Osteoblast (primary cell): Measurements from ENCODE around the gene SMYD2. TPM values are rescaled to one million over a fixed set of nuclear protein-coding genes. Genes with fewer than 3 reads are reported as not detected.

Experiments used
- DNase-seq: peaks from one replicate; pipeline ENCODE4 v3.0.0; 2011; ENCODE audit warnings: low spot score, mixed read lengths; ENCODE audit not compliant: insufficient read length; ENCODE audit errors: missing footprints
- H2AFZ ChIP-seq: 2 replicates; pipeline ENCODE4 v1.6.0; 2011; ENCODE audit warnings: mild to moderate bottlenecking, low read length
- H3K27ac ChIP-seq: 2 replicates; pipeline ENCODE4 v1.5.1; 2011; ENCODE audit warnings: mild to moderate bottlenecking, low read depth, low read length, moderate library complexity
- H3K27me3 ChIP-seq: 2 replicates; pipeline ENCODE4 v1.6.0; 2012; ENCODE audit warnings: mild to moderate bottlenecking, control low read depth, inconsistent platforms, low read length, moderate library complexity; ENCODE audit not compliant: insufficient read depth
- H3K36me3 ChIP-seq: 2 replicates; pipeline ENCODE4 v1.5.1; 2011; ENCODE audit warnings: mild to moderate bottlenecking, low read length, control low read depth, moderate library complexity; ENCODE audit not compliant: insufficient read depth
- H3K4me1 ChIP-seq: 2 replicates; pipeline ENCODE4 v1.5.1; 2011; ENCODE audit warnings: mild to moderate bottlenecking, low read length, control low read depth, moderate library complexity; ENCODE audit not compliant: insufficient read depth
- H3K4me2 ChIP-seq: 2 replicates; pipeline ENCODE4 v1.6.0; 2011; ENCODE audit warnings: mild to moderate bottlenecking, low read length; ENCODE audit not compliant: insufficient read depth
- H3K4me3 ChIP-seq: fragments of 200-600 bp; sonication (generic); 3 replicates; pipeline ENCODE4 v1.5.1; 2012; ENCODE audit warnings: mild to moderate bottlenecking, low read length, inconsistent platforms; ENCODE audit not compliant: insufficient read depth
- H3K79me2 ChIP-seq: 2 replicates; pipeline ENCODE4 v1.6.0; 2012; ENCODE audit warnings: mild to moderate bottlenecking, low read length, control low read depth, inconsistent platforms; ENCODE audit not compliant: insufficient read depth
- H3K9me3 ChIP-seq: 2 replicates; pipeline ENCODE4 v1.5.1; 2011; ENCODE audit warnings: low read depth, low read length, control low read depth
- H4K20me1 ChIP-seq: 2 replicates; pipeline ENCODE4 v1.6.0; 2012; ENCODE audit warnings: mild to moderate bottlenecking, low read length, control low read depth; ENCODE audit not compliant: insufficient read depth
- total RNA-seq: library from RNA; depleted of rRNA; stranded (reverse); fragments of >200 nt; gene quantifications from 2 replicates; pipeline ENCODE4 v1.2.3, GENCODE V29; 2012
- TF ChIP-seq, protein P1 (sequence below): IDR thresholded peaks from 2 replicates; pipeline ENCODE4 v1.5.1; 2011; ENCODE audit warnings: mild to moderate bottlenecking, low read depth, low read length, moderate library complexity; ENCODE audit errors: extremely low read depth

SMYD2 gene, protein sequence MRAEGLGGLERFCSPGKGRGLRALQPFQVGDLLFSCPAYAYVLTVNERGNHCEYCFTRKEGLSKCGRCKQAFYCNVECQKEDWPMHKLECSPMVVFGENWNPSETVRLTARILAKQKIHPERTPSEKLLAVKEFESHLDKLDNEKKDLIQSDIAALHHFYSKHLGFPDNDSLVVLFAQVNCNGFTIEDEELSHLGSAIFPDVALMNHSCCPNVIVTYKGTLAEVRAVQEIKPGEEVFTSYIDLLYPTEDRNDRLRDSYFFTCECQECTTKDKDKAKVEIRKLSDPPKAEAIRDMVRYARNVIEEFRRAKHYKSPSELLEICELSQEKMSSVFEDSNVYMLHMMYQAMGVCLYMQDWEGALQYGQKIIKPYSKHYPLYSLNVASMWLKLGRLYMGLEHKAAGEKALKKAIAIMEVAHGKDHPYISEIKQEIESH
- total RNA-seq: 39.4 and 39.8 TPM in 2 replicates

DNA sequence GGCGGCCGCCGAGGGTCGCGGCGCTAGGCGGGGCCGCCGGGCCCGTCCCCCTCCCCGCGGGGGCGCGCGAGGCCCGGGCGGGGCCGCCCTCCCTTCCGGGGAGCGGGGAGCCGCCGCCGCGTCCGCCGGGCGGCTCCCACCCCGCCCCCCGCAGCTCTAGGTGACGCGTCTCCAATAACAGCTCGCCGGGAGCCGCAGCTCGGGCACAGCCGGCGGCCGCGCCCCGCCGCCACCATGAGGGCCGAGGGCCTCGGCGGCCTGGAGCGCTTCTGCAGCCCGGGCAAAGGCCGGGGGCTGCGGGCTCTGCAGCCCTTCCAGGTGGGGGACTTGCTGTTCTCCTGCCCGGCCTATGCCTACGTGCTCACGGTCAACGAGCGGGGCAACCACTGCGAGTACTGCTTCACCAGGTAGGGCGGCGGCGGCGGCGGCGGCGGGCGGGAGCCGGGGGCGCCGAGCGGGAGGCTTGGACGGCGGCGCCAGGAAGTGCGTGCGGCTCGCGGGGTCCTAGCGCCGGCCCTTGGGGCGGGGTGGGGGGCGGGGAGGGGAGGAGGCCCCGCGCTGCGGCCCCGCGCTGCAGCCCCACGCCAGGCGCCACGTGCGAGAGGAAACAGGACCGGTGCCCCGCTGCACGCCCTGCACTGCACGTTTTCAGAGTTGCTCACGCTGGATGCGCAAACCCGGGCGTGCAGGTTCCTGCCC is at the start of gene SMYD2:
TSS of gene SMYD2 (plus strand) at position 139 of the 699 bp plus-strand sequence. CDS start at position 235, 96 bp downstream.
- Histone ChIP-seq H4K20me1 (peaks cover 6% of the 10 kb centered on the region), H3K4me2 (peak within 1 kb of the TSS; percentile 100), H3K9me3 (no peaks in the 10 kb centered on the region), H3K27me3 (no peaks in the 10 kb centered on the region), H3K36me3 (no peaks in the 10 kb centered on the region), H3K4me3 (peak within 1 kb of the TSS; percentile 92), H3K27ac (peak within 1 kb of the TSS; percentile 51), H2AFZ (peak within 1 kb of the TSS; percentile 98), H3K4me1 (peaks cover 19% of the 10 kb centered on the region), H3K79me2 (peaks cover 28% of the 10 kb centered on the region)
- TF ChIP-seq, protein P1, sequence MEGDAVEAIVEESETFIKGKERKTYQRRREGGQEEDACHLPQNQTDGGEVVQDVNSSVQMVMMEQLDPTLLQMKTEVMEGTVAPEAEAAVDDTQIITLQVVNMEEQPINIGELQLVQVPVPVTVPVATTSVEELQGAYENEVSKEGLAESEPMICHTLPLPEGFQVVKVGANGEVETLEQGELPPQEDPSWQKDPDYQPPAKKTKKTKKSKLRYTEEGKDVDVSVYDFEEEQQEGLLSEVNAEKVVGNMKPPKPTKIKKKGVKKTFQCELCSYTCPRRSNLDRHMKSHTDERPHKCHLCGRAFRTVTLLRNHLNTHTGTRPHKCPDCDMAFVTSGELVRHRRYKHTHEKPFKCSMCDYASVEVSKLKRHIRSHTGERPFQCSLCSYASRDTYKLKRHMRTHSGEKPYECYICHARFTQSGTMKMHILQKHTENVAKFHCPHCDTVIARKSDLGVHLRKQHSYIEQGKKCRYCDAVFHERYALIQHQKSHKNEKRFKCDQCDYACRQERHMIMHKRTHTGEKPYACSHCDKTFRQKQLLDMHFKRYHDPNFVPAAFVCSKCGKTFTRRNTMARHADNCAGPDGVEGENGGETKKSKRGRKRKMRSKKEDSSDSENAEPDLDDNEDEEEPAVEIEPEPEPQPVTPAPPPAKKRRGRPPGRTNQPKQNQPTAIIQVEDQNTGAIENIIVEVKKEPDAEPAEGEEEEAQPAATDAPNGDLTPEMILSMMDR: no peak
- peak; percentile 93 for DNase-seq

DNA sequence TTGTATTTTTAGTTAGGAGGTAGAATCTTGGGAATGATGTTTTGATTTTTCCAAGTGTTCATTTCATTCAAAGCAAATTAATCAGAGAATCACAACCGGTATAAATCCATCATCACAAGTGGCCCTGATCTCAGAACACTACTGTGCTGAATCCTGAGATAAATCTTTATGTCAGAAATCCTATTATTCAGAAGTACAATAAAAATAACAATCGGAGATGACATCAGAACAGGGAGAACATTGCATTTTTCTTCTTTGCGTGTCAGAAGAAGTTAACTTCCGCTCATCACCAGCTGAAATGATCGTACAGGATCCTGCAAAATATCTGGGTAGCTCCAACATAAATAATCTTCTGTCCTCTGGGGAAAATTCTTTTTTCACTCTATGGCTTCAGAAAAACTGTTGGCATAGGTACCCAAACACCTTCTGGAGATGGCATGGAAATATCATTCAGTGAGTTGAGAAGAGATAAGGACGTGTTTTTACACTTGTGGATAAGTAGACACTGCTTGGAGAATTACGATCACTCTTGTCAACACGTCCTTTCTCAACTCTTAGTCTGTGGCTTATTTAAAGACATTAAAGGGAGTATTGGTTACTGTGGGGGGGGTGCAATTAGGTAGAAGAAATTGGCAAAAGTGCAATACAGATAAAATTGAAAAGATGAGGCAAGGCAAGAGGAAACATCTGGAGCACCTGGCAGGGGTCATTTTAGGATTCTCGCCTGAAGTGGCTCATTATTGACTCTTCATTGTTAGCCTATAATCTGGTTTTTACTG is 46.9 kb upstream of the SMYD2 start:
- no peaks in the 10 kb centered on the region for H3K9me3 ChIP-seq
- no peak overlapping the region for H3K4me3 ChIP-seq
- no peak overlapping the region for H3K27ac ChIP-seq
- H3K4me2 ChIP-seq: peak overlapping the region; percentile 1
- TF ChIP-seq, protein P1: no peak
- no peak for DNase-seq
- no peaks in the 10 kb centered on the region for H3K79me2 ChIP-seq
- H3K36me3 ChIP-seq: no peaks in the 10 kb centered on the region
- H3K27me3 ChIP-seq: peaks cover 6% of the 10 kb centered on the region
- H4K20me1 ChIP-seq: no peaks in the 10 kb centered on the region
- H2AFZ ChIP-seq: no peak overlapping the region
- H3K4me1 ChIP-seq: no peaks in the 10 kb centered on the region

DNA sequence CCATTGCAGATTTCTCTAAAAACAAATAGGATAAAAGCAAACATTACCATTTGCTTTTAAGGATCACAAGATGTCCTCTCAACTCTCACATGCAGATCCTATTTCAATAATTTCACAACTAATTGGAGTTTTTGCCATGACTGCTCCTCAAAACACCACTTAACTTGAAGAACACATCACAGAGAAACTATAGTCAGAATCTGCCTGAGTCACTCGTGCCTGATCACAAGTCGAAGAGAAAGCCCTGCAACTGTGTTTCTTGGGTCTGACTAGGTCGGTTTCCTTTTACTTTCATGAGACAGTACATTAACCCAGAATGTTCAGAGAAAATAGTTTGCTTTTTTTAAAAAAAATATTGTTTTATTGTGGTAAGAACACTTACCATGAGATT is 46.3 kb upstream of the SMYD2 start:
- Histone ChIP-seq H3K4me3 (no peak overlapping the region), H2AFZ (no peak overlapping the region), H3K27ac (no peak overlapping the region), H3K9me3 (no peaks in the 10 kb centered on the region), H3K79me2 (no peaks in the 10 kb centered on the region), H3K27me3 (peaks cover 6% of the 10 kb centered on the region), H3K4me2 (peak overlapping the region; percentile 21), H3K36me3 (no peaks in the 10 kb centered on the region), H3K4me1 (no peaks in the 10 kb centered on the region), H4K20me1 (no peaks in the 10 kb centered on the region)
- TF ChIP-seq, protein P1: no peak
- DNase-seq: no peak
